Measurements from ENCODE around the gene CERS2. TPM values are rescaled to one million over a fixed set of nuclear protein-coding genes. Genes with fewer than 3 reads are reported as not detected.

CERS2 gene
- total and polyA plus RNA-seq, 2 of the 13 experiments (the other 11 are each of a cell fraction or from before 2014, with no cell fraction given), result 269 to 298 TPM

DNA sequence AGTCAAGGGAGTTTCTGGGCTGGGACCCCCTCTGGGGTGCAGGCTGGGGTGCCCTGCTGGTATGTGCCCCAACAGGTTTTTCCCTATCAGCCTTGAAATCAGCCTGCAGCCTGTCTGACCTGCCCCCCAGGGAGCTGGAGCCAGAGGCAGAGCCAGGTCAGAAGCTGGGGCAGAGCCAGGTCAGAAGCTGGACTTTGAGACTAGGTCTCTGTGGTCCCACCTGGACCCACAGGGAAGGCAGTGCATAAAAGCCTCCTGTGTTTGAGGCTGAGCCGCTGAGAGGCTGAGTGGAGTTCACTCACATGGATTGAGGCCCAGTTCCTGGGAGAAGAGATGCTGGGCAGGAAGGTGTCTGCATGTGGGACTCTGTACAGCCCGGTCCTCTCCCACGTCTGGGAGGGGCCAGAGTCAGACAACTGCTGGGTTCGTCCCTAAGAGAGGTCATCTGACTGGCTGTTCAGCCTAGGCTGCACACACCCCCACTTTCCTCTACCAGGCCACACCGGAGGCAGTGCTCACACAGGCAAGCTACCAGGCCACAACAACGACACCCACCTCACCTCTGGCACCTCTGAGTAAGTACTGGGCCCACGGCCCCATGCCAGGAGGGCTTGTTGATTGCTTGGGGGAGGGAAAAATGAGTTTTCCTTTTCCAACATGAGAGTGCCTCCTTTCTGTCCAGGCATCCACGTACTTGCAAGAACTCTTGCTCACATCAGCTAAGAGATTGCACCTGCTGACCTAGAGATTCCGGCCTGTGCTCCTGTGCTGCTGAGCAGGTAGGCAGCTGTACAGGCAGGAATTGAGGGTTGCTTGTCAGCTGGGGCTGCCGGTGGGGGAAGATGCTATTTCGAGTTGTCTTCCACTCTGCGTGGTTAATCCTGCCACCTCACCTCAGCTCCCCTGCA is 7.4 kb upstream of the CERS2 start, which contains the start of gene ANXA9 (continued):
- TF ChIP-seq, protein P1, sequence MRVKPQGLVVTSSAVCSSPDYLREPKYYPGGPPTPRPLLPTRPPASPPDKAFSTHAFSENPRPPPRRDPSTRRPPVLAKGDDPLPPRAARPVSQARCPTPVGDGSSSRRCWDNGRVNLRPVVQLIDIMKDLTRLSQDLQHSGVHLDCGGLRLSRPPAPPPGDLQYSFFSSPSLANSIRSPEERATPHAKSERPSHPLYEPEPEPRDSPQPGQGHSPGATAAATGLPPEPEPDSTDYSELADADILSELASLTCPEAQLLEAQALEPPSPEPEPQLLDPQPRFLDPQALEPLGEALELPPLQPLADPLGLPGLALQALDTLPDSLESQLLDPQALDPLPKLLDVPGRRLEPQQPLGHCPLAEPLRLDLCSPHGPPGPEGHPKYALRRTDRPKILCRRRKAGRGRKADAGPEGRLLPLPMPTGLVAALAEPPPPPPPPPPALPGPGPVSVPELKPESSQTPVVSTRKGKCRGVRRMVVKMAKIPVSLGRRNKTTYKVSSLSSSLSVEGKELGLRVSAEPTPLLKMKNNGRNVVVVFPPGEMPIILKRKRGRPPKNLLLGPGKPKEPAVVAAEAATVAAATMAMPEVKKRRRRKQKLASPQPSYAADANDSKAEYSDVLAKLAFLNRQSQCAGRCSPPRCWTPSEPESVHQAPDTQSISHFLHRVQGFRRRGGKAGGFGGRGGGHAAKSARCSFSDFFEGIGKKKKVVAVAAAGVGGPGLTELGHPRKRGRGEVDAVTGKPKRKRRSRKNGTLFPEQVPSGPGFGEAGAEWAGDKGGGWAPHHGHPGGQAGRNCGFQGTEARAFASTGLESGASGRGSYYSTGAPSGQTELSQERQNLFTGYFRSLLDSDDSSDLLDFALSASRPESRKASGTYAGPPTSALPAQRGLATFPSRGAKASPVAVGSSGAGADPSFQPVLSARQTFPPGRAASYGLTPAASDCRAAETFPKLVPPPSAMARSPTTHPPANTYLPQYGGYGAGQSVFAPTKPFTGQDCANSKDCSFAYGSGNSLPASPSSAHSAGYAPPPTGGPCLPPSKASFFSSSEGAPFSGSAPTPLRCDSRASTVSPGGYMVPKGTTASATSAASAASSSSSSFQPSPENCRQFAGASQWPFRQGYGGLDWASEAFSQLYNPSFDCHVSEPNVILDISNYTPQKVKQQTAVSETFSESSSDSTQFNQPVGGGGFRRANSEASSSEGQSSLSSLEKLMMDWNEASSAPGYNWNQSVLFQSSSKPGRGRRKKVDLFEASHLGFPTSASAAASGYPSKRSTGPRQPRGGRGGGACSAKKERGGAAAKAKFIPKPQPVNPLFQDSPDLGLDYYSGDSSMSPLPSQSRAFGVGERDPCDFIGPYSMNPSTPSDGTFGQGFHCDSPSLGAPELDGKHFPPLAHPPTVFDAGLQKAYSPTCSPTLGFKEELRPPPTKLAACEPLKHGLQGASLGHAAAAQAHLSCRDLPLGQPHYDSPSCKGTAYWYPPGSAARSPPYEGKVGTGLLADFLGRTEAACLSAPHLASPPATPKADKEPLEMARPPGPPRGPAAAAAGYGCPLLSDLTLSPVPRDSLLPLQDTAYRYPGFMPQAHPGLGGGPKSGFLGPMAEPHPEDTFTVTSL (CRISPR knock-in tag; IDR thresholded peaks at IDR 0.05; ENCODE audit: borderline replicate concordance), result peak; percentile 73
- TF ChIP-seq, protein P2, sequence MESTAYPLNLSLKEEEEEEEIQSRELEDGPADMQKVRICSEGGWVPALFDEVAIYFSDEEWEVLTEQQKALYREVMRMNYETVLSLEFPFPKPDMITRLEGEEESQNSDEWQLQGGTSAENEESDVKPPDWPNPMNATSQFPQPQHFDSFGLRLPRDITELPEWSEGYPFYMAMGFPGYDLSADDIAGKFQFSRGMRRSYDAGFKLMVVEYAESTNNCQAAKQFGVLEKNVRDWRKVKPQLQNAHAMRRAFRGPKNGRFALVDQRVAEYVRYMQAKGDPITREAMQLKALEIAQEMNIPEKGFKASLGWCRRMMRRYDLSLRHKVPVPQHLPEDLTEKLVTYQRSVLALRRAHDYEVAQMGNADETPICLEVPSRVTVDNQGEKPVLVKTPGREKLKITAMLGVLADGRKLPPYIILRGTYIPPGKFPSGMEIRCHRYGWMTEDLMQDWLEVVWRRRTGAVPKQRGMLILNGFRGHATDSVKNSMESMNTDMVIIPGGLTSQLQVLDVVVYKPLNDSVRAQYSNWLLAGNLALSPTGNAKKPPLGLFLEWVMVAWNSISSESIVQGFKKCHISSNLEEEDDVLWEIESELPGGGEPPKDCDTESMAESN (CRISPR knock-in tag; conservative IDR thresholded peaks at IDR 0.05), result peak; percentile 71; the same call in 1 of the 2 replicates
- TF ChIP-seq, protein P3, sequence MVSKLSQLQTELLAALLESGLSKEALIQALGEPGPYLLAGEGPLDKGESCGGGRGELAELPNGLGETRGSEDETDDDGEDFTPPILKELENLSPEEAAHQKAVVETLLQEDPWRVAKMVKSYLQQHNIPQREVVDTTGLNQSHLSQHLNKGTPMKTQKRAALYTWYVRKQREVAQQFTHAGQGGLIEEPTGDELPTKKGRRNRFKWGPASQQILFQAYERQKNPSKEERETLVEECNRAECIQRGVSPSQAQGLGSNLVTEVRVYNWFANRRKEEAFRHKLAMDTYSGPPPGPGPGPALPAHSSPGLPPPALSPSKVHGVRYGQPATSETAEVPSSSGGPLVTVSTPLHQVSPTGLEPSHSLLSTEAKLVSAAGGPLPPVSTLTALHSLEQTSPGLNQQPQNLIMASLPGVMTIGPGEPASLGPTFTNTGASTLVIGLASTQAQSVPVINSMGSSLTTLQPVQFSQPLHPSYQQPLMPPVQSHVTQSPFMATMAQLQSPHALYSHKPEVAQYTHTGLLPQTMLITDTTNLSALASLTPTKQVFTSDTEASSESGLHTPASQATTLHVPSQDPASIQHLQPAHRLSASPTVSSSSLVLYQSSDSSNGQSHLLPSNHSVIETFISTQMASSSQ (IDR thresholded peaks at IDR 0.05; ENCODE audit: low read depth), result 0 out of 2 replicates have a peak, but pooled peaks have one; percentile 24
- TF ChIP-seq, protein P3 (CRISPR knock-in tag; IDR thresholded peaks at IDR 0.05; ENCODE audit: borderline replicate concordance), result peak; percentile 76
- peak; percentile 47; the same call in 1 of the 2 replicates for TF ChIP-seq ZNF772 (CRISPR knock-in tag; IDR thresholded peaks at IDR 0.05)
- TF ChIP-seq THAP11 (CRISPR knock-in tag; IDR thresholded peaks at IDR 0.05), result peak; percentile 68
- TF ChIP-seq, protein P4, sequence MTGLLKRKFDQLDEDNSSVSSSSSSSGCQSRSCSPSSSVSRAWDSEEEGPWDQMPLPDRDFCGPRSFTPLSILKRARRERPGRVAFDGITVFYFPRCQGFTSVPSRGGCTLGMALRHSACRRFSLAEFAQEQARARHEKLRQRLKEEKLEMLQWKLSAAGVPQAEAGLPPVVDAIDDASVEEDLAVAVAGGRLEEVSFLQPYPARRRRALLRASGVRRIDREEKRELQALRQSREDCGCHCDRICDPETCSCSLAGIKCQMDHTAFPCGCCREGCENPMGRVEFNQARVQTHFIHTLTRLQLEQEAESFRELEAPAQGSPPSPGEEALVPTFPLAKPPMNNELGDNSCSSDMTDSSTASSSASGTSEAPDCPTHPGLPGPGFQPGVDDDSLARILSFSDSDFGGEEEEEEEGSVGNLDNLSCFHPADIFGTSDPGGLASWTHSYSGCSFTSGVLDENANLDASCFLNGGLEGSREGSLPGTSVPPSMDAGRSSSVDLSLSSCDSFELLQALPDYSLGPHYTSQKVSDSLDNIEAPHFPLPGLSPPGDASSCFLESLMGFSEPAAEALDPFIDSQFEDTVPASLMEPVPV (CRISPR knock-in tag; IDR thresholded peaks at IDR 0.05), result no peak
- peak; percentile 76 for TF ChIP-seq ESRRA (CRISPR knock-in tag; IDR thresholded peaks at IDR 0.05; ENCODE audit: low read depth)
- TF ChIP-seq, protein P5, sequence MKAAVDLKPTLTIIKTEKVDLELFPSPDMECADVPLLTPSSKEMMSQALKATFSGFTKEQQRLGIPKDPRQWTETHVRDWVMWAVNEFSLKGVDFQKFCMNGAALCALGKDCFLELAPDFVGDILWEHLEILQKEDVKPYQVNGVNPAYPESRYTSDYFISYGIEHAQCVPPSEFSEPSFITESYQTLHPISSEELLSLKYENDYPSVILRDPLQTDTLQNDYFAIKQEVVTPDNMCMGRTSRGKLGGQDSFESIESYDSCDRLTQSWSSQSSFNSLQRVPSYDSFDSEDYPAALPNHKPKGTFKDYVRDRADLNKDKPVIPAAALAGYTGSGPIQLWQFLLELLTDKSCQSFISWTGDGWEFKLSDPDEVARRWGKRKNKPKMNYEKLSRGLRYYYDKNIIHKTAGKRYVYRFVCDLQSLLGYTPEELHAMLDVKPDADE (CRISPR knock-in tag; IDR thresholded peaks at IDR 0.05), result no peak
- 0 out of 2 replicates have a peak, but pooled peaks have one; percentile 17 for TF ChIP-seq YEATS4 (CRISPR knock-in tag; IDR thresholded peaks at IDR 0.05; ENCODE audit: borderline replicate concordance)
- 0 out of 2 replicates have a peak, but pooled peaks have one; percentile 34 for TF ChIP-seq ZSCAN25 (CRISPR knock-in tag; IDR thresholded peaks at IDR 0.05)
